Measurements from ENCODE around the gene DGUOK.
"Not testable (repeated sequence)": the region's sequence is repeated elsewhere in the genome, so short reads cannot be mapped to it uniquely, and the experiment has no call there.

Gene DGUOK

DNA sequence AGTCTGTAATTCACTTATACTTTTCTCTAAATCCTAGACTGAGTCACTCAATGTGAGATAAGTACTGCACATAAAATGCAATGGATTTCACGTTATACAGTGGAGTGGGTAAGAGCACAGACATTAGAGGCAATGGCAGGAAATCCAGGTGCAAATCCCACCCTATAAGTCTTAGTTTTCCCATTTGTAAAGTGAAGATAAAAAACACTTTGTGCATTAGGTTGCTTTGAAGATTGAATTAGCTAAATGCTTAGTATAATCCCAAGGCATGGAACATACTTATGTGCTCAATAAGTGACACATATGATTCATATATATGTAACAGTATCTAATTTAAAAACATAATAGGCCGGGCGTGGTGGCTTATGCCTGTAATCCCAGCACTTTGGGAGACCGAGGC lies 23.4 kb upstream of the DGUOK start:
- no peak for DNase-seq (ENCODE audit: insufficient read length)
- no peak for TF ChIP-seq POLR2A (IDR thresholded peaks at IDR 0.05; ENCODE audit: low read depth, low read length)
- no peak for TF ChIP-seq TAF1 (IDR thresholded peaks at IDR 0.05; ENCODE audit: borderline replicate concordance, low read depth, low read length)
- TF ChIP-seq POLR2AphosphoS5 (IDR thresholded peaks at IDR 0.05; ENCODE audit: low read depth, low read length), result no peak
- FAIRE-seq, result no peak

DNA sequence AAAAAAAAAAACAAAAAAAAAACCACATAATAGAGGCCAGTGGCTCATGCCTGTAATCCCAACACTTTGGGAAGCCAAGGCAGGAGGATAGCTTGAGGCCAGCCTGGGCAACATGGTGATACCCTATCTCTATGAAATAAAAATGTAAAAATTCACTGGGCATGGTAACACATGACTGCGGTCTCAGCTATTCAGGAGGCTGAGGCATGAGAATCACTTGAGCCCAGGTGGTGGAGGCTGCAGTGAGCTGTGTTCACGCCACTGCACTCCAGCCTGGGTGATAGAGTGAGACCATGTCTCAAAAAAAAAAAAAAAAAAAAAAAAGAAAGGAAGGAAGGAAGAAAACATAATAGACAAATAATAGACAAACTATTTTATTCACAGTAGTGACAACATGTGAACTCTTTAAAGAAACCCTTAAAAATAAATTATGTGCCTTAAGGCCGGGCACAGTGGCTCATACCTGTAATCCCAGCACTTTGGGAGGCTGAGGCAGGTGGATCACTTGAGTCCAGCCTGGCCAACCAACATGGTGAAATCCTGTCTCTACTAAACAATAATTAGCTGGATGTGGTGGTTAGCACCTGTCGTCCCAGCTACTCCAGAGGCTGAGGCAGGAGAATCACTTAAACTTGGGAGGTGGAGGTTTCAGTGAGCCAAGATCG lies 22.6 kb upstream of the DGUOK start:
- not testable (repeated sequence) for FAIRE-seq; DNase-seq (ENCODE audit: insufficient read length)

DNA sequence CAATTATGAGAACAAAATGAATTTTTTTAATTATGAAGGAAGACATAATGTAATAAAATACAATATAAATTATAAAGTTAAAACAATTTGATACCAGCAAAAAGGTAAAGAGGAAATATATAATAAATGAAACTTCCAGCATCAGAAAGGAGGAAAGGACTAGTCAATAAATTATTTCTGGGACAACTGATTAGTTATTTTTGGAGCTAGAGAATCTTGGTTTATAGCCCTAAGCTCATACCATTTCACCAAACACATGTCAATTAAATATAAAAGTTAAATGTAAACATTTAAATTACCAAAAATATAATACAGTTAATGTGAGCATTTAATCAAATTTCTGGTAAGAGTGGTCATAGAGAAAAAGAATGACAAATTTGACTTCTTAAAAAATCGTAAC lies 21.7 kb upstream of the DGUOK start:
- no peak for TF ChIP-seq POLR2AphosphoS5 (IDR thresholded peaks at IDR 0.05; ENCODE audit: low read depth, low read length)
- TF ChIP-seq POLR2A (IDR thresholded peaks at IDR 0.05; ENCODE audit: low read depth, low read length), result no peak
- TF ChIP-seq TAF1 (IDR thresholded peaks at IDR 0.05; ENCODE audit: borderline replicate concordance, low read depth, low read length), result no peak
- no peak for DNase-seq (ENCODE audit: insufficient read length)
- FAIRE-seq, result no peak

- no peak for TF ChIP-seq POLR2A (IDR thresholded peaks at IDR 0.05; ENCODE audit: low read depth, low read length)
- TF ChIP-seq POLR2AphosphoS5 (IDR thresholded peaks at IDR 0.05; ENCODE audit: low read depth, low read length), result no peak
- no peak for TF ChIP-seq TAF1 (IDR thresholded peaks at IDR 0.05; ENCODE audit: borderline replicate concordance, low read depth, low read length)
- FAIRE-seq (no peak), DNase-seq (ENCODE audit: insufficient read length) (no peak)
Measured at GRCh38 chr2:73906847-73907505, 19.7 kb upstream of the DGUOK start.

DNA sequence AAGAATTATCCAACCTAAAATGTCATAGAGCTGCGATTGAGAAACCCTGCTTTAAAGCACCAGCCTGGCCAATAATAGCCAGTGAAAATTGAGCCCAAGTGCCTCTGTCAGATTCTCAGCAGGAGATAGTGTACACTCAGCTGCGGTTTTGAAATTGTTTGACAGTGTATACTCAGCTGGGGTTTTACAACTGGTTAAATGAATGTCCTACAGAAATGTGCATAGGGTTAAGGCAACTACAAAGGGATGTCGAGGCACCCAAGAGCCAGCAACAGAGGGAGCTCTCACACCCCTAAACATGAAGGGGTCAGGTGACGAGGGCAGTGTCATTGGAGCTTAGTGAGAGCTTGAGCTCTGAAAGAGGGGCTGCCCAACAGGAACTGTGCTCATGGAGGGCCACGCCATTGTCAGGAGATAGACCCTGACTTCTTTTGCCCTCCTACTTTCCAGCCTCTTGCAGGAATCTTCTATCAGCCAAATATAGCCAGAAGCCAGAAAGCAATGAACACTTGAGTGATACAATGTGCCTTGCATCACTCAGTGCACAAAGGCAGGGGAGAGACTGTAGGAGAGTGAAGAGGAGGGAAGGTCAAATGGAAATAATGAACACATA lies 18.7 kb upstream of the DGUOK start:
- TF ChIP-seq POLR2AphosphoS5 (IDR thresholded peaks at IDR 0.05; ENCODE audit: low read depth, low read length), result no peak
- no peak for TF ChIP-seq TAF1 (IDR thresholded peaks at IDR 0.05; ENCODE audit: borderline replicate concordance, low read depth, low read length)
- TF ChIP-seq POLR2A (IDR thresholded peaks at IDR 0.05; ENCODE audit: low read depth, low read length), result no peak
- DNase-seq (ENCODE audit: insufficient read length), result peak; percentile 44
- FAIRE-seq, result peak; percentile 64

DNA sequence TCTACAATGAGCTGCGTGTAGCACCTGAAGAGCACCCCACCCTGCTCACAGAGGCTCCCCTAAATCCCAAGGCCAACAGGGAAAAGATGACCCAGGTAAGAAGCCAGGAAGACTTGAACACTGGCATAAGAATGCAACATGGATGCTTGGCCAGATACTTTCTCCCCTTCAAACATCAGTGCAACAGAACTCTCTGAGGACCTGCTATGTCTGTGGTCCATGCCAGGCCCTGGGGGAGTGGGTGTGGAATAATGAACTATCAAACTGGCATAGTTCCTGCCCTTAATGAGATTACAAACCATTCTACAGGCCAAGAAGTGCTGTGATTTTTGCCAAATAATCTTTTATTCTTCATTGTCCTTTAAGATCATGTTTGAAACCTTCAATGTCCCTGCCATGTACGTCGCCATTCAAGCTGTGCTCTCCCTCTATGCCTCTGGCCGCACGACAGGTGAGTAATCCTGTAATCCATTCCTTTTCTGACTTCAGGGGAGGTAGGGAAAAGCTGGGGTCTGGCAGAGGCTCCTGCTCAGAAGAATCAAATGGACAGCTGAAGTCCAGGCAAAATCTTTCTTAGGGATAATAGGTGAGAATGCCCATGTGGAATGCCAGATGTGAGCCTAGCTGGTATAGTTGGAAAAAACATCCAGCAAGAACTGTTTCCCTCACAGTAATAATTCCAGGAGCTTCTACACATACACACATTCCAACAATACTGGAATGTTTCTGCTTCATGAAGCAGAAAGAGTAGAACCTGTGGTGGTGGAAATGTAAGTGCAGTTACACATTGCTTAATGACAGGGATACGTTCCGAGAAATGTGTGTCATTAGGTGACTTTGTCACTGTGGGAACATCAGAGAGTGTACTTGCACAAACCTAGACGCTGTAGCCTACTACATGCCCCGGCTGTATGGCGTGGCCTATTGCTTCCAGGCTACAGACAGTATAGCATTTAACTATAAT lies 17.7 kb upstream of the DGUOK start:
- DNase-seq (ENCODE audit: insufficient read length) (no peak), FAIRE-seq (no peak)
- TF ChIP-seq POLR2A (IDR thresholded peaks at IDR 0.05; ENCODE audit: low read depth, low read length), result no peak
- no peak for TF ChIP-seq TAF1 (IDR thresholded peaks at IDR 0.05; ENCODE audit: borderline replicate concordance, low read depth, low read length)
- no peak for TF ChIP-seq POLR2AphosphoS5 (IDR thresholded peaks at IDR 0.05; ENCODE audit: low read depth, low read length)

DNA sequence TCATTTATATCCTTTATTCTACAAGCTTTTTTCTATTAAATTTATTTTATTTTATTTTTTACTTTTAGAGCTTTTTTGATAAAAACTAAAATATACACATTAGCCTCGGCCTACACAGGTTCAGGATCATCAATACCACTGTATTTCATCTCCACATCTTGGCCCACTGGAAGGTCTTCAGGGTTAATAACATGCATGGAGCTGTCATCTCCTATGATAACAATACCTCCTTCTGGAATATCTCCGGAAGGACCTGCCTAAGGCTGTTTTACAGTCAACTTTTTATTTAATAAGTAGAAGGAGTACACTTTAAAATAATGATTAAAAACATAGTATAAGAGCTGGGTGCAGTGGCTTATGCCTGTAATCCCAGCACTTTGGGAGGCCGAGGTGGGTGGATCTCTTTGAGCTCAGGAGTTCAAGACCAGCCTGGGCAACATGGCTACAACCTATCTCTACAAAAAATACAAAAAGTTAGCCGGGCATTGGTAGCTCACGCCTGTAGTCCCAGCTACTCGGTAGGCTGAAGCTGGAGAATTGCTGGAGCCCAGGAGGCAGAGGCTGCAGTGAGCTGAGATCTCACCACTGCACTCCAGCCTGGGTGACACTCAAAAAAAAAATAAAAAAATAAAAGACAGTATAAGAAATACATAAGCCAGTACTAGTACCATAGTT lies 15.7 kb upstream of the DGUOK start:
- no peak for TF ChIP-seq TAF1 (IDR thresholded peaks at IDR 0.05; ENCODE audit: borderline replicate concordance, low read depth, low read length)
- no peak for TF ChIP-seq POLR2AphosphoS5 (IDR thresholded peaks at IDR 0.05; ENCODE audit: low read depth, low read length)
- no peak for TF ChIP-seq POLR2A (IDR thresholded peaks at IDR 0.05; ENCODE audit: low read depth, low read length)
- DNase-seq (ENCODE audit: insufficient read length) (no peak), FAIRE-seq (no peak)

GRCh38 chr2:73911548-73912208 lies 15.0 kb upstream of the DGUOK start:
- TF ChIP-seq POLR2A (IDR thresholded peaks at IDR 0.05; ENCODE audit: low read depth, low read length) (no peak), POLR2AphosphoS5 (IDR thresholded peaks at IDR 0.05; ENCODE audit: low read depth, low read length) (no peak), TAF1 (IDR thresholded peaks at IDR 0.05; ENCODE audit: borderline replicate concordance, low read depth, low read length) (no peak)
- DNase-seq (ENCODE audit: insufficient read length) (no peak), FAIRE-seq (no peak)

GRCh38 chr2:73913414-73914054 lies 13.1 kb upstream of the DGUOK start:
- DNase-seq (ENCODE audit: insufficient read length) (no peak), FAIRE-seq (no peak)
- TF ChIP-seq POLR2AphosphoS5 (IDR thresholded peaks at IDR 0.05; ENCODE audit: low read depth, low read length) (no peak), POLR2A (IDR thresholded peaks at IDR 0.05; ENCODE audit: low read depth, low read length) (no peak), TAF1 (IDR thresholded peaks at IDR 0.05; ENCODE audit: borderline replicate concordance, low read depth, low read length) (no peak)

DNA sequence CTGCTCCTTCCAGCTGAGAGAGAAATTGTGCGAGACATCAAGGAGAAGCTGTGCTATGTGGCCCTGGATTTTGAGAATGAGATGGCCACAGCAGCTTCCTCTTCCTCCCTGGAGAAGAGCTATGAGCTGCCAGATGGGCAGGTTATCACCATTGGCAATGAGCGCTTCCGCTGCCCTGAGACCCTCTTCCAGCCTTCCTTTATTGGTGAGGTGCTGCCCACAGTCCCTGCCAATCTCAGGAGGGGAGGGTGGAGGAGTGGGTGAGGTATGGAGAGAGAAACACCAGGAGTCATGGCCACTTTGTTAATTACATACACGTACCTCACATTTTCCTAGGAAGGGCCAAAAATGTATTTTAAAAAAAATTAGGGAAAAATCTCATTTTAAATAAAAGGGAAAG lies 12.0 kb upstream of the DGUOK start:
- DNase-seq (ENCODE audit: insufficient read length) (no peak), FAIRE-seq (no peak)
- TF ChIP-seq TAF1 (IDR thresholded peaks at IDR 0.05; ENCODE audit: borderline replicate concordance, low read depth, low read length), result no peak
- no peak for TF ChIP-seq POLR2AphosphoS5 (IDR thresholded peaks at IDR 0.05; ENCODE audit: low read depth, low read length)
- TF ChIP-seq POLR2A (IDR thresholded peaks at IDR 0.05; ENCODE audit: low read depth, low read length), result no peak

All from GM12892 (cell line).